LNCAP (cell line): ENCODE results near the gene ARHGAP18.

ENCODE experiments used
- TF ChIP-seq, protein P1 (sequence below): fragments of 450-650 bp; IDR thresholded peaks from 2 replicates; pipeline ENCODE4 v1.5.1; 2017; ENCODE audit warnings: mild to moderate bottlenecking

Gene ARHGAP18

DNA sequence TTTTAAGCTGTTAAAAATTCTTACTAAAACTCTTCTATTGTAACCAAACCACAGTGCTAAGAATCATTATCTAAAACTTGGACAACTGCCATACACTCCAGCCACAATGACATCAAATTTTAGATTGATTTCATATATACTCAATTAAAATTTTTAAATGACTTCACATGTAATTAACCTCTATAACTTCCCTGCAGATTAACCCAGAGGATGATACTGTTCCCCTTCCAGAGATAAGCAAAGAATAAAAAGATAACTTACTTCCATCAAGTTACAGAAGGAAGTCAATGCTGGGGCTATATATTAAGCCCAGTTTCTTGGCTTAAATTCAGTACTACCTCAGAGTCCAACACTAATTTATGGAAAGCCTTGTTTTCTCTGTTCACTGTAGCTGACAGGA is 71.3 kb downstream of the ARHGAP18 start:
- TF ChIP-seq, protein P1, sequence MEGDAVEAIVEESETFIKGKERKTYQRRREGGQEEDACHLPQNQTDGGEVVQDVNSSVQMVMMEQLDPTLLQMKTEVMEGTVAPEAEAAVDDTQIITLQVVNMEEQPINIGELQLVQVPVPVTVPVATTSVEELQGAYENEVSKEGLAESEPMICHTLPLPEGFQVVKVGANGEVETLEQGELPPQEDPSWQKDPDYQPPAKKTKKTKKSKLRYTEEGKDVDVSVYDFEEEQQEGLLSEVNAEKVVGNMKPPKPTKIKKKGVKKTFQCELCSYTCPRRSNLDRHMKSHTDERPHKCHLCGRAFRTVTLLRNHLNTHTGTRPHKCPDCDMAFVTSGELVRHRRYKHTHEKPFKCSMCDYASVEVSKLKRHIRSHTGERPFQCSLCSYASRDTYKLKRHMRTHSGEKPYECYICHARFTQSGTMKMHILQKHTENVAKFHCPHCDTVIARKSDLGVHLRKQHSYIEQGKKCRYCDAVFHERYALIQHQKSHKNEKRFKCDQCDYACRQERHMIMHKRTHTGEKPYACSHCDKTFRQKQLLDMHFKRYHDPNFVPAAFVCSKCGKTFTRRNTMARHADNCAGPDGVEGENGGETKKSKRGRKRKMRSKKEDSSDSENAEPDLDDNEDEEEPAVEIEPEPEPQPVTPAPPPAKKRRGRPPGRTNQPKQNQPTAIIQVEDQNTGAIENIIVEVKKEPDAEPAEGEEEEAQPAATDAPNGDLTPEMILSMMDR, result no peak

DNA sequence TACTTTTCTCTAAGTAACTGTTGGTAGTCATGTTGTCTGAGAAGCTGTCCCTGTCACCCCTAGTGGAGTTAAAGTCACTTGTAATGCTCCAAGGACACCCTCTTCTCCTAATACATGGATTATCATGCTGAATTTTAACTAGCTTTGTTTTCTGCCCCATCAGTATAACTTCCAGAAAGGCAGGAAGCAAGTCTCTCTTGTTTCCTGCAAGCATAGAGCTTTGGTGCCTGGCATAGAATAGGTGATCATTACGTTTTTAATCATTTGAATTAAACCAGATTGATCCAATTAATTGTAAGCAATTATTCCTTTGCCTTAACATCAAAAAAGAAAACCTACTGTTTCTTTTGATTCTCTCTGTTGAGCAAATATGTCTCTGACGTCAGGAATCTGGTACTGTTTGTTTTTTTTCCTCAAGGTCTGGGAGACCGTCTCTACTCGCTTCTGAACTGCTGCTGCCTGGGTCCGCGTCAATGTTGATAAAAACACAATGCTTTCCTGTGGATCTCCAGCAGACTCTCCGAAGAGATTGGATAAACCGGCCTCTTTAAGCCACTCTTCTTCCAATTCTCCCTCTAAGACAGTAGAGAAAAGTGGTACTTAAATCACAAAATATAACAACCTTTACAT is 71.8 kb downstream of the ARHGAP18 start:
- TF ChIP-seq, protein P1, result no peak

DNA sequence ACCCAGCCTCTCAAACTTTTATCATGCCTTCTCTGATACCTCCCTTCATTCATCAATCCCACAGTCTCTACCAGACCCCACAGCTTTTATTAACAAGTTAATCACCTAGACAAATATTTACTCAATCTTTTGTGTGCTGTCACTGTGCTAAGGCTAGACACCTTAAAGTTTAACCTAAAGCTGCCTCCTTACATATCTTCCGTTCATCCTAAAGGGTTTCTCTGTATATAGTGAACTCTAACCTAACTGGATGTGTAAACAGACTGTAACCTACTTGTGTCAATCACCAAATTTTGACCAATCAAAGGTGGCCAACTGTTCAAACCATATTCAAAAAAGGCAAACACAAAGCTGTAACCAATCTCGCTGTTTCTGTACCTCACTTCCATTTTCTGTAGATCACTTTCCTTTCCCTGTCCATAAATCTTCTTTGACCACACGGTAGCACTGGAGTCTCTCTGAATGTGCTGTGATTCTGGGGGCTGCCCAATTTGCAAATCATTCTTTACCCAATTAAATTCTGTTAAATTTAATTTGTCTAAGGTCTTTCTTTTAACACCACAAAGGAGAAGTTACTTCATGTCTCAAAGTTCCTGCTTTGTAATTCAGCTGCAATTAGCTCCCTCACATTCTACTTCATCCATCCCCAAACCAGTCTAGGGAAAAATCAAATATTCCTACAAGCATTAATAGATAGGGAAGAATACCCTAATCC is 72.5 kb downstream of the ARHGAP18 start:
- TF ChIP-seq, protein P1, result no peak

DNA sequence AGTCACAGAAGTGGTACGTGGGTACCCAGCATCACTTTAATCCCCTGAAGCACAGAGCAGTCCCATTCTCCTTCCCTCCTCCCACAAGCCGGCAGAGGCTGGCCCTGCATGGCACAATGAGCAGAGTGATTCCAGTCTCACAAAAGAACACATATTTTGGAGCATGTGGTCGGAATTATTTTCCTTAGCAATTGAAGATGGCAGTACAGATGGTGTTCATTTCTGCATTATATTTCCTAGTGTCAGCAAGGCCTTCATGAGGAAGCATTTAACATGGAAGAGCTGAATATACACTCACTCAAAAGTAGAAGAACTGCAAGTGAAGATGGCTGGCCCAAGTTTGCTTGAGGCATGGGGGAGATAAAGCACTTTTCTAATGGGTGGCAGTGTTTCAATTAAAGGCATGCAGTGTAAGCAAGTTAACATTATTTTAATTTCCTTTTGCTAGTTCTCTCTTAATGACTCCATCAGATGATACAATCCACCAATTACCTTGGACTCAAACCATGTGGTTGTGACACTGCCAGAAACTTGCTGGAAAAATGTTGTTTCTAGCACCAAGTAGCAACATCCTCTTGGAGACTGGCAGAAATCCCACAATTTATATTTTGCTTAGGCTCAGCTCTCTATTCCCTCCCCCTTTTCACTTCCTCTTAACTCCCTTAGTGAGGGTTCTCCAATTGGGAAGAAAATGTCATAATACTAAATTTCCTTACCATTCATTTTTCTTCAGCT is 74.4 kb downstream of the ARHGAP18 start:
- TF ChIP-seq, protein P1, result no peak

DNA sequence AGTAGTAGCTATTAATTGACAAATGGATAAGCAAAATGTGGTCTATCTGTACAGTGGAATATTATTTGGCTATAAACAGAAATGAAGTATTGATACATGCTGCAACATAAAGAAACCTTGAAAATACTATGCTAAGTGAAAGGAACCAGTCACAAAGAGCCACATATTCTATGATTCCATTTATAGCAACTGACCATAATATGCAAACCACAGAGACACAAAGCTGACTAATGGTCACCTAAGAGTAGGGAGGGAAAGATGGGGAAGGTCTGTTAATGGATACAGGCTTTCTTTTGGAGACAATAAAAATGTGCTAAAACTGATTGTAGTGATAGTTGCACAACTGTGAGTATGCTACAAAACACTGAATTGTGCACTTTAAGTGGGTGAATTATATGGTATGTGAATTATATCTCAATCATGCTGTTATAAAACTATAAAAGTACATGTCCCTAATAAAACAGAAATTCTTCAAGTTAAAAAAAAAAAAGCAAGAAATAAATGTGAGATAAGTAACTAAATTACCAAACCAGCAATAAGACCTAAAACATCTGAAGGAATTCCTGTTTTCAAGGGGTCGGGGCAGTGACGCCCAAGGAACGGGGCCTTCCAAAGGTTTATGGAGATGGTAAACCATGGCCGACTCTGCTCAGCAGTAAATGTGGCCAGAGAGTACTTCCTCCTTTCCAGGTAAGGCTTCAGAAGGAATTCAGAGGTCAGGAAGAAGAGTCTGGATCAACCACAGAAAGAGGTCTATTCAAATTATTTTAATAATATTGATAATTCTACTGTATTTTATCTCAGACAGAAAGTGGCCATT is 75.4 kb downstream of the ARHGAP18 start:
- TF ChIP-seq, protein P1, result no peak

DNA sequence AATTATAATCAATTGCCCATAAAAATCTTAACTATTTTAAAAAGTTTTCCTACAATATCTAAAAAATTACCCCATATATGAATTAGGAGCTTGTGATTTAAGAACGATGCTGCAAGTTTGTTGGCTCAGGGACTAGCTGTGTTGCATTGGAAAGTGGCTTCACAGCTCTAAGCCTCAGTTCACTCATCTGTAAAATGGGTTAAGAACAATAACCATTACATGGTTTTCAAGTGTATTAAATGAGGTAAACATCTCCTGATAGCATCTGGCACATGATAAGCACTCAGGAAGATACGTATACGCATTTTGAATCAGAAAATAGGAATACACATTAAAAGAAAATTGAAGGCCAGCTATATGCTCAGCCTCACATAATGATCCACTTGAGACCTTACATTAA is 76.4 kb downstream of the ARHGAP18 start:
- TF ChIP-seq, protein P1, result no peak

DNA sequence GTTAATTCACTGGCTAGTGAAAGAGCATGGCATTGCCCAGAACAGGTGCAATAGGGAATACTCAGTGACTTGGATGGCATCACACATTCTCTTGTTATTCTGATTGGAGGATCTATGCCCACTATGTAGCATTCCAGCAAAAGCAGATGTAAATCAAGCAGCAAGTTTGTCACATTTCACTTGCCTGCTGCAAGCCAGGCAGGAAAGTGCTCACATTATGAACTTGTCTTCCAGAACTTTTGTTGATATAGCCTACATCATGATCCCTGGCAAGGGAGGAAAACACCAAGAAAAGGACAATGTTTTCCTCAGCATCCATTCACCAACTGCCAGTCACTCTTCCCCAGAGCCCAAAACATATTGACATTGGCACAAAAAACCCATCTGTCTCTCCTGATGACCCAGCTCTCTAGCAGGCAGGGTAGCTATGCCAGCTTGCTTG is 77.8 kb downstream of the ARHGAP18 start:
- TF ChIP-seq, protein P1, result no peak
